Fibroblast of peridontal ligament (primary cell): Measurements from ENCODE around the gene CAMK2D.

Experiments
- DNase-seq: peaks from one replicate; pipeline ENCODE4 v3.0.0-alpha.2; 2010; ENCODE audit errors: extremely low read depth

The CAMK2D gene

GRCh38 chr4:113474017-113474416 lies 287.5 kb downstream of the CAMK2D start:
- DNase-seq: peak; percentile 86

- DNase-seq: no peak
Observed at GRCh38 chr4:113472864-113473263, 288.7 kb downstream of the CAMK2D start.

- DNase-seq: peak; percentile 24
Observed at GRCh38 chr4:113471146-113471860, 290.2 kb downstream of the CAMK2D start.

- DNase-seq: no peak
Observed at GRCh38 chr4:113469926-113470325, 291.6 kb downstream of the CAMK2D start.

- DNase-seq: peak; percentile 63
Observed at GRCh38 chr4:113469023-113469390, 292.5 kb downstream of the CAMK2D start.

- peak; percentile 100 for DNase-seq
Observed at GRCh38 chr4:113468165-113469022, 293.1 kb downstream of the CAMK2D start.

- DNase-seq: peak; percentile 86
Observed at GRCh38 chr4:113467581-113467980, 294.0 kb downstream of the CAMK2D start.

- no peak for DNase-seq
Observed at GRCh38 chr4:113462286-113462685, 299.3 kb downstream of the CAMK2D start.

- DNase-seq: no peak
Observed at GRCh38 chr4:113461281-113461680, 300.3 kb downstream of the CAMK2D start.

- peak; percentile 62 for DNase-seq
Observed at GRCh38 chr4:113457886-113458285, 303.7 kb downstream of the CAMK2D start.

GRCh38 chr4:113457121-113457520 lies 304.4 kb downstream of the CAMK2D start:
- no peak for DNase-seq

GRCh38 chr4:113455061-113455460 lies 306.5 kb downstream of the CAMK2D start:
- DNase-seq: no peak

GRCh38 chr4:113452868-113453620 lies 308.5 kb downstream of the CAMK2D start:
- no peak for DNase-seq

GRCh38 chr4:113452152-113452551 lies 309.4 kb downstream of the CAMK2D start:
- no peak for DNase-seq

GRCh38 chr4:113450295-113451080 lies 311.1 kb downstream of the CAMK2D start:
- DNase-seq: no peak

- DNase-seq: peak; percentile 89
Observed at GRCh38 chr4:113449410-113449974, 312.0 kb downstream of the CAMK2D start.

- DNase-seq: no peak
Observed at GRCh38 chr4:113447769-113448168, 313.8 kb downstream of the CAMK2D start.

GRCh38 chr4:113447061-113447460 lies 314.5 kb downstream of the CAMK2D start:
- no peak for DNase-seq

- DNase-seq: peak; percentile 75
Observed at GRCh38 chr4:113446019-113446418, 315.5 kb downstream of the CAMK2D start.

- DNase-seq: peak; percentile 100
Observed at GRCh38 chr4:113445286-113445685, 316.3 kb downstream of the CAMK2D start.

- DNase-seq: peak; percentile 75
Observed at GRCh38 chr4:113444386-113444785, 317.2 kb downstream of the CAMK2D start.
